NOMO-1 treated with dmso at 0.1 percent for 144 hours (cell line): Measurements from ENCODE around the gene CARD18.
"Not testable (repeated sequence)": the region's sequence is repeated elsewhere in the genome, so short reads cannot be mapped to it uniquely, and the experiment has no call there.

Source experiments
- DNase-seq: peaks from one replicate; lab custom pipeline; 2025; ENCODE audit not compliant: unreplicated experiment; lab: John Stamatoyannopoulos, UW

Gene CARD18

DNA sequence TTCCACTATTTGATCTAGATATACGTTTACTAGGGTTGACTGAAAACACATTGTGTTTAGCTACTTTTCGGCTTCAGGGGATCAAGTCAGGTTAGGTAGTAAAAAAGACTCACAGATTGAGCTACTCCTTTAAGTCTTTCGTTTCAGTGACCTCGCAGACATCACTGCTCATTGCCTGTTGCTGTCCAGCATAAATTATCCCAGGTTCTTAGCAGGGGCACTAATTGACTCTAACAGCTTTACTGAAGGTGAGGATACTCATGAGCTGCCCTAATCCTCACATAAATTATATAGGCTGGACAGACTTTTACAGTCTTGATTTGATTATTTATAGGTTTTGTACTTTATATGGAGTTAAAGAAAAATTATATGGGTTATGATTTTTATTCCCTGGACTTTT lies 3.7 kb downstream of the CARD18 start:
- DNase-seq, result no peak

DNA sequence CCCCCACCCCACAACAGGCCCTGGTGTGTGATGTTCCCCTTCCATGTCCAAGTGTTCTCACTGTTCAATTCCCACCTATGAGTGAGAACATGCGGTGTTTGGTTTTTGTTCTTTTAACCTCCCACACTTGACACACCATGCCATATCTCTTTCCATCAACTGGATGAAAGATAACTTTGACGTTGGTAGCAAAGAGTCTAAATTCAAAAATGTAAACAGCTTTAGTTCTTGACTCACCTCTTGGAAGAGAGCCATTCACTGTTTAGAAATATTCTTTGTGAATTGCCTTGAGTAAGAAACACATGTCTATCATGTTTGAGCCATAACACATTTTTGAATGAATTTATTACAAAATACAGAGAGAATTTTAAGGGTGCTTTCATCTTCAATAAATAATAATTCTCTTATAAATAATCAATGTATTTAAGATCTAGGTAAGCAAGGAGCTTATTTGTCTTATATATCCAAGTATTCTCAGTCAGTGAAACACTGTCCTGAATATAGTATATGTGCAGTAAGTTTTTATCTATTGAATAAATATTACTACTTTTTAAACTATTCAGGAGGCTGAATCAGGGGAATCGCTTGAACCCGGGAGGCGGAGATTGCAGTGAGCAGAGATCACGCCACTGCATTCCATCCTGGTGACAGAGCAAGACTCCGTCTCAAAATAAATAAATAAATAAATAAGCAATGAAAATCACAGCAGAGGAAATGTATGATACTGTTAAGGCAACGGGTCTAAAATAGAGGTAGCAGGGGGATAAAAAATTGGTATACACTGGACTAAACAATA lies 6.7 kb downstream of the CARD18 start:
- no peak for DNase-seq

DNA sequence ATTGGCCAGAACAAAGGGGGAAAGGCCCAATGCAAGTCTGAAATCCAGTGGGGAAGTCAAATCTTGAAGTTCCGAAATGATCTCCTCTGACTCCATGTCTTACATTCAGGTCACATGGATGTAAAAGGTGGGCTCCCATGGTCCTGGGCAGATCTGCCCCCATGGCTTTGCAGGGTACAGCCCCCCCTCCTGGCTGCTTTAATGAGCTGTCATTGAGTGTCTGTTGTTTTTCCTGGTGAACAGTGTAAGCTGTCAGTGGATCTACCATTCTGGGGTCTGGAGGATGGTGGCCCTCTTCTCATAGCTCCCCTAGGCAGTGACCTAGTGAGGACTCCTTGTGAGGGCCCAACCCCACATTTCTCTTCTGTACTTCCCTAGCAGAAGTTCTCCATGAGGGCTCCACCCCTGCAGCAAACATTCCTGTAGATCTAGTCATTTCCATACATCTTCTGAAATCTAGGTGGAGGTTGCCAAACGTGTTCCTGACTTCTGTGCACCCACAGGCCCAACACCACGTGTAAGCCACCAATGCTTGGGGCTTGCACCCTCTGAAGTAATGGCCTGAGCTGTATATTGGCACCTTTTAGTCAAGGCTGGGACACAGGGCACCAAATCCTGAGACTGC lies 9.3 kb downstream of the CARD18 start:
- DNase-seq, result no peak

GRCh38 chr11:105124756-105125155 lies 14.8 kb downstream of the CARD18 start:
- no peak for DNase-seq

DNA sequence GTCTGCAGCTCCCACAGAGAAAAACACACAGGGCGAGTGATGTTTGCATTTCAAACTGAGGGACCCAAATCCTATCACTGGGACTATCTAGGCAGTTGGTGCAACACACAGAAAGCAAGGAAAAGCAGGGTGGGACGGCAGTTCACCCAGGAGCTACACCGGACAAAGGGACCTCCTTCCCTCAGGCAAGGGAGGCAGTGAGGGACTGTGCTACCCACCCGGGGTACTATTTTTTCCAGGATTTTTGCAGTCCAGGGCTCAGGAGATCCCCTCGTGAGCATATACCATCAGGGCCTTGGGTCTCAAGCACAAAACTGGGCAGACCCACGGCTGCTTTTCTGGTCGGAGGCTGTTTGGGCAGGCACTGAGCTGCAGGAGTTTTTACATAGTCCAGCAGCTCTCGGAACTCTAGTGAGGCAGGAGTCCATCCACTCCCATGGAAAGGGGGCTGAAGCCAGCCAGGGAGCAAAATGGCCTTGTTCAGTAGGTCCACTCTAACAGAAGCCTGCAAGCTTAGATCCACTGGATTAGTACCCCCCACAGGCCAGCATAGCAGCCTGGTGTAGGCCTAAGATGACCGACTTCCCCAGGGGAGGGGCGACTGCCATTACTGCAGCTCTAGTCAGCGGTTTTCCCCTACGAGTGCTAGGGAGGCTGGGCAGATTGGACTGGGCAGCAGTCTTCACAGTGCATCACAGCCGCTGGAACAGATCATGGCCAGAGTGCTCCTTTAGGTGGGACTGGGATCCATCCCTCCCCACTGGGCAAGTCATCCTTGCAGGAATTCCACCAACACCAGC lies 28.2 kb downstream of the CARD18 start:
- DNase-seq, result no peak

DNA sequence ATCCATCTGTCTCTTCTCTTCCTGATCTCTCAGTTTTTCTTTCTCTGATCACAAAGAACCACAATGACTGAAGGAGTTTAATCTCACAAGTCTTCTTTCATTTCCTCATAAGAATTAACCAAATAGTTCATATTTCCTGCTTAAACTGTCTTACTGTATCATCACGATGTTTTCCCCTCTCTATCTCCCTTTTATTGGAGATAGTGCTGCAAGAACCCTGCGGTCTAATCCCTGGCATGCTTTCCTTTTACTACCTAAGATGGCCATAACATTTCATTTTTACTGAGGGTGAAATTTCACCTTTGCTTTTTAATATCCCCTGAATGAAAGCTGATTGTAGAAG lies 28.9 kb downstream of the CARD18 start:
- DNase-seq, result no peak

- DNase-seq, result no peak
Measured at GRCh38 chr11:105109855-105110687, 29.5 kb downstream of the CARD18 start.

- DNase-seq, result no peak
Measured at GRCh38 chr11:105109321-105109720, 30.2 kb downstream of the CARD18 start.

- no peak for DNase-seq
Measured at GRCh38 chr11:105108247-105108646, 31.3 kb downstream of the CARD18 start.

- not testable (repeated sequence) for DNase-seq
Measured at GRCh38 chr11:105107226-105107825, 32.2 kb downstream of the CARD18 start.

GRCh38 chr11:105106140-105106539 lies 33.4 kb downstream of the CARD18 start:
- DNase-seq, result no peak

GRCh38 chr11:105104292-105104691 lies 35.3 kb downstream of the CARD18 start:
- no peak for DNase-seq

DNA sequence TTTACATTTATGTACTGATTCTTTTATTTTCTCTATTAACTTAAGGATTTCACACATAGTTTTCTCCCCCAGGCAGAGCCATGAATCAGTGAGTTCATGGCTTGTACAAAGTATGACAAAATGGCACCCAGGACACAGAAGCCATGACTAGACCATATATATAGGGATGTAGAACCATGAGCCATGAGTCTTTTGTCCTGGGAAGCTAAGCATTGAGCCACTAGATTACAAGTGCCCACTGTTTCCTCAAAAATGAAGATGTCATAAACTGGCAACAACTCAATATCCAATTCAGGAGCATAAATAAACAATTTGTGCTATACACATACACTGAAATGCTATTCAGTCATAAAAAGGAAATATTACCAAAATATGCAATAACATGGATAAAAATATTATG lies 36.2 kb downstream of the CARD18 start:
- DNase-seq, result no peak

DNA sequence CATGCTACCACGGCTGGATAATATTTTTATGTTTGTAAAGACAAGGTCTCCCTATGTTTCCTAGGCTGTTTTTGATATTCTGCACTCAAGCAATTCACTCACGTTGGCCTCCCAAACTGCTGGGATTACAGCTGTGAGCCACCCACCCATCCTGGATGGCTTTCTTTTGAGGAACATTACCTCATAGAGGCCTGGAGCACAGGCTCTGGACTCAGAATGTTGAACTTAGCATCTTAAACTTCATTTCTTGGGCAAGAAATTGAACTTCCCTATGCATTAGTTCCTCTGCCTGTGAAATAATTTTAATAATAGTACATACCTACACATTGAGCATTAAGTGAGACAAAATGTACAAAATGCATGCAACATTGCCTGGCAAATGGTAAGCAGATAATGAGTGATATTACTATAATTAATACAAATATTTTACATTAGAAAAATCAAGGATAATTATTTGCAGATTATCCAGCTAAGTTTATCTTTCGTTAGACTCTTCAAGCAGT lies 37.4 kb downstream of the CARD18 start:
- not testable (repeated sequence) for DNase-seq

DNA sequence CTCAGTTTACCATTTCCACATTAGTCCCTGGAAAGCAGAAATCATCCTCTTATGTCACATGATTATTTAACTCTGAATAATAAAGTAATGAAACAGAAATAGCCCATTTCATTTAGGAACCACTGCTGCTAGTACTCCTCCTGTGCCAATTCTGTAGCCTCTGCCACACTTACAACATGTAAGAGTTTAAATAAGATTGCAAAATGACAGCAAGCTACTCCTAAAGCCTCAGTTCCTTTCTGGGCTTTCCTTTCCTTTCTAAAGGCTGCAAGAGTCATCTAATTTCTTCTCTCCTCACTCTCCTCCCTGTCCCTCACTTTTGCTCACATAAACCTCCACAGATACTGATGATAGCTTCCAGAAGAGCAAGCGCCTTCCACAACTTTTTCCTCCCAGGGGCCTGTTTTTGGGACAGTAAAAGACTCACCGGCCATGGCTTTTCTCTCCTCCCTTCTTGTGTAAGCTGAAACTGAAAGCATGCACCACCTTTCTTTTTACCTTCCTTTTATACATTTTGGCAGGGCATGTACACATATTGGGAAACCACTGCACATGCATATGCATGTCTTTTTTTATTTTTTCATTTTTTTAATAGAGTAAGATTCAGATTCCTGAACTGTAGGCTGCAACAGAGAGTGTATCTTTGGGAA lies 38.5 kb downstream of the CARD18 start:
- no peak for DNase-seq

- DNase-seq, result no peak
Measured at GRCh38 chr11:105100206-105100605, 39.4 kb downstream of the CARD18 start.

DNA sequence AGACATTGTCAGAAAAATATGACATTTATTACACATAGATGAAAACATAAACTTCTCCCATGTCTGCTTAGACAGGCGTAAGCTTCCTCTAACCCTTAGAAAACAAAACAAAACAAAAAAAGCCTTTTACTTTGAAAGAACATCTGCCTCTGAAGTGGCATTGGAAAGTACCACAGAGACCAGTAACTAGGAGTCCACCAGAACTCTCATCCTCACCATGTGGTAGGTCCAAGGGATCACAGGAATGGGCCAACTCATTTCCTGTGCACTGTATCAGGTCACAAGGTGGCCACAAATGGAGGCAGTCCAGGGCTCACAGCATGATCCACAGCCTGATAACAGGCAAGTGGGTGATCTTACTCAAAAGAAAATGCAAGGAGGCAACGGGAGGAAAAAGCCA lies 40.0 kb downstream of the CARD18 start:
- not testable (repeated sequence) for DNase-seq

GRCh38 chr11:105092256-105093239 lies 47.0 kb downstream of the CARD18 start:
- no peak for DNase-seq
